ENCODE results near the gene CNTN6.

DNA sequence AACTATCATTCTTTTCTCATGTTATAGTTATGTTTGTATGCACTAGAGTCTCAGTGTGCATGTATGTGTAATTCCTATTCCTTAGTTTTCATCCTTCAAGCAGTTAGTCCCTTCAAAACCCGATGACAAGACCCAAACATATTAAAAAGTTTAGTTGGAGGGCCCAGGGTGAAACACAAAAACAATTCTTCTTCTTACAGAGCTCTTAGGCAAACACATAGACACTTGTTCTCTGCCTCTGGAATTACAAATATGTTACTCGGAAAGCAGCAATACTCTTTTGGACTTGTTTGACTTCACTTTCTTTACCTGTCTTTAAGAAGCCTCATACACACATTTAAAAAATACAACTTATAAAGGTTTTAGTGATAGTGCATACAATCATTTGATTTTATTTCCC, 763 bp upstream of the CNTN6 start:
- no peak for TF ChIP-seq ELF1 (IDR thresholded peaks at IDR 0.05; ENCODE audit: borderline replicate concordance, low read depth)
- no peak for TF ChIP-seq REST (IDR thresholded peaks at IDR 0.05; ENCODE audit: low read depth)
- no peak for TF ChIP-seq EZH2 (IDR thresholded peaks at IDR 0.05)
- TF ChIP-seq CTCF (IDR thresholded peaks at IDR 0.05 in 2 of 3, conservative IDR thresholded peaks at IDR 0.05 in 1 of 3; ENCODE audit: borderline replicate concordance in 1 of 3, insufficient read depth in 1 of 3, low read depth in 2 of 3, low read length in 2 of 3): no peak
- TF ChIP-seq POLR2A (IDR thresholded peaks at IDR 0.05; ENCODE audit: borderline replicate concordance, extremely low read depth, insufficient read depth, insufficient read length): no peak
- TF ChIP-seq EGR1 (IDR thresholded peaks at IDR 0.05; ENCODE audit: low read depth): no peak
- no peak for TF ChIP-seq SIN3A (IDR thresholded peaks at IDR 0.05; ENCODE audit: low read depth)
- TF ChIP-seq SP1 (IDR thresholded peaks at IDR 0.05; ENCODE audit: low read depth): no peak
- no peak for TF ChIP-seq POLR2AphosphoS5 (IDR thresholded peaks at IDR 0.05; ENCODE audit: low read depth, low read length)
- TF ChIP-seq RAD21 (IDR thresholded peaks at IDR 0.05; ENCODE audit: low read depth): no peak
- no peak for TF ChIP-seq YY1 (IDR thresholded peaks at IDR 0.05; ENCODE audit: extremely low read depth, insufficient replicate concordance, low read depth, low read length)
- no peak for TF ChIP-seq JUND (IDR thresholded peaks at IDR 0.05)
- TF ChIP-seq EZH2phosphoT487 (IDR thresholded peaks at IDR 0.05; ENCODE audit: borderline replicate concordance): no peak
- TF ChIP-seq TCF7L2 (IDR thresholded peaks at IDR 0.05; ENCODE audit: borderline replicate concordance, extremely low read depth, insufficient read depth, insufficient read length): no peak

All from HCT116 (cell line).